Neural progenitor cell (in vitro differentiated cells): Measurements from ENCODE around the gene PPP1R9A. TPM values are rescaled to one million over a fixed set of nuclear protein-coding genes. Genes with fewer than 3 reads are reported as not detected.

Source experiments
- DNase-seq: peaks from one replicate; pipeline ENCODE4 v3.0.0-alpha.2; 2016; ENCODE audit warnings: low spot score
- H2AFZ ChIP-seq: fragments of 200-600 bp; sonication (generic); replicated peaks from 2 replicates; pipeline ENCODE4 v1.6.1; 2016; ENCODE audit warnings: antibody characterized with exemption
- H3F3A ChIP-seq: fragments of 200-600 bp; sonication (generic); 2 replicates; pipeline ENCODE4 v1.6.1; 2016; ENCODE audit warnings: antibody characterized with exemption, low read depth
- H3K27ac ChIP-seq: fragments of 200-600 bp; sonication (generic); 2 replicates; pipeline ENCODE4 v1.5.1; 2016; ENCODE audit warnings: mild to moderate bottlenecking
- H3K27me3 ChIP-seq: fragments of 200-600 bp; sonication (generic); 2 replicates; pipeline ENCODE4 v1.6.1; 2016; ENCODE audit warnings: mild to moderate bottlenecking, moderate library complexity
- H3K36me3 ChIP-seq: fragments of 200-600 bp; sonication (generic); 2 replicates; pipeline ENCODE4 v1.5.1; 2016
- H3K4me1 ChIP-seq: fragments of 200-600 bp; sonication (generic); 2 replicates; pipeline ENCODE4 v1.6.1; 2016; ENCODE audit warnings: mixed run types
- H3K4me2 ChIP-seq: fragments of 200-600 bp; sonication (generic); 2 replicates; pipeline ENCODE4 v1.6.1; 2016
- H3K4me3 ChIP-seq: fragments of 200-600 bp; sonication (generic); 2 replicates; pipeline ENCODE4 v1.5.1; 2016
- H3K79me2 ChIP-seq: fragments of 200-600 bp; sonication (generic); 2 replicates; pipeline ENCODE4 v1.6.1; 2016; ENCODE audit warnings: low read depth
- H3K9ac ChIP-seq: fragments of 200-600 bp; sonication (generic); 2 replicates; pipeline ENCODE4 v1.6.1; 2016
- H3K9me3 ChIP-seq: fragments of 200-600 bp; sonication (generic); 2 replicates; pipeline ENCODE4 v1.5.1; 2016; ENCODE audit warnings: low read depth
- H4K20me1 ChIP-seq: fragments of 200-600 bp; sonication (generic); 2 replicates; pipeline ENCODE4 v1.6.1; 2016; ENCODE audit warnings: low read depth
- H3K27ac Mint-ChIP-seq: 3 replicates; pipeline ENCODE4 v1.8.0; 2021; ENCODE audit warnings: mixed read lengths
- H3K27me3 Mint-ChIP-seq: 2 replicates; pipeline ENCODE4 v1.8.0; 2022; ENCODE audit warnings: low read depth, mild to moderate bottlenecking, inconsistent platforms, moderate library complexity, mixed read lengths; ENCODE audit not compliant: insufficient read depth
- H3K36me3 Mint-ChIP-seq: 3 replicates; pipeline ENCODE4 v1.8.0; 2021; ENCODE audit warnings: mixed read lengths
- H3K4me1 Mint-ChIP-seq: 3 replicates; pipeline ENCODE4 v1.8.0; 2021; ENCODE audit warnings: mixed read lengths
- H3K4me3 Mint-ChIP-seq: 3 replicates; pipeline ENCODE4 v1.8.0; 2021; ENCODE audit warnings: mild to moderate bottlenecking, moderate library complexity, mixed read lengths
- H3K9me3 Mint-ChIP-seq: 3 replicates; pipeline ENCODE4 v1.8.0; 2020; ENCODE audit warnings: mixed read lengths
- CTCF ChIP-seq: fragments of 200-600 bp; sonication (generic); IDR thresholded peaks from 2 replicates; pipeline ENCODE4 v1.5.1; 2017; ENCODE audit warnings: antibody characterized with exemption, mild to moderate bottlenecking
- EZH2 ChIP-seq: fragments of 200-600 bp; sonication (generic); IDR thresholded peaks from 2 replicates; pipeline ENCODE4 v1.6.1; 2017; ENCODE audit warnings: antibody characterized with exemption, mild to moderate bottlenecking, moderate library complexity
- EZH2phosphoT487 ChIP-seq: fragments of 200-600 bp; sonication (generic); IDR thresholded peaks from 2 replicates; pipeline ENCODE4 v1.6.1; 2017; ENCODE audit warnings: antibody characterized with exemption
- total RNA-seq: library from RNA; depleted of rRNA; stranded (reverse); fragments of >200 nt; gene quantifications from 2 replicates; pipeline ENCODE4 v1.2.3, GENCODE V29; 2015; ENCODE audit warnings: low replicate concordance

The PPP1R9A gene
- total RNA-seq, 1 donor from 2014 or later, result 40.7 TPM

GRCh38 chr7:95011146-95011928, 103.9 kb downstream of the PPP1R9A start:
- no peak overlapping the region for H3K4me2 ChIP-seq
- H3F3A ChIP-seq, result no peaks in the 10 kb centered on the region
- no peak overlapping the region for H3K4me3 Mint-ChIP-seq
- H3K4me3 ChIP-seq, result no peak overlapping the region
- no peaks in the 10 kb centered on the region for H3K36me3 Mint-ChIP-seq
- peaks cover 16% of the 10 kb centered on the region for H3K79me2 ChIP-seq
- no peak overlapping the region for H3K9ac ChIP-seq
- H3K27ac ChIP-seq, result no peak overlapping the region
- no peak overlapping the region for H2AFZ ChIP-seq
- H3K4me1 ChIP-seq, result no peaks in the 10 kb centered on the region
- no peaks in the 10 kb centered on the region for H3K27me3 Mint-ChIP-seq
- no peak overlapping the region for H3K27ac Mint-ChIP-seq
- no peak for TF ChIP-seq EZH2
- no peak for TF ChIP-seq CTCF
- TF ChIP-seq EZH2phosphoT487, result no peak
- no peaks in the 10 kb centered on the region for H3K9me3 ChIP-seq
- H3K36me3 ChIP-seq, result no peaks in the 10 kb centered on the region
- H3K4me1 Mint-ChIP-seq, result peaks cover 6% of the 10 kb centered on the region
- DNase-seq, result no peak
- no peaks in the 10 kb centered on the region for H4K20me1 ChIP-seq
- no peaks in the 10 kb centered on the region for H3K27me3 ChIP-seq
- no peaks in the 10 kb centered on the region for H3K9me3 Mint-ChIP-seq

- H3K4me1 Mint-ChIP-seq, result peaks cover 6% of the 10 kb centered on the region
- Histone ChIP-seq H3K79me2 (peaks cover 14% of the 10 kb centered on the region), H3K27ac (peak overlapping the region; percentile 47), H3K9me3 (no peaks in the 10 kb centered on the region), H3K36me3 (no peaks in the 10 kb centered on the region), H2AFZ (no peak overlapping the region), H3K27me3 (no peaks in the 10 kb centered on the region), H3K4me1 (no peaks in the 10 kb centered on the region), H3K4me2 (no peak overlapping the region), H4K20me1 (no peaks in the 10 kb centered on the region), H3K4me3 (no peak overlapping the region), H3K9ac (no peak overlapping the region), H3F3A (no peaks in the 10 kb centered on the region)
- no peak for DNase-seq
- no peak overlapping the region for H3K27ac Mint-ChIP-seq
- H3K4me3 Mint-ChIP-seq, result no peak overlapping the region
- no peaks in the 10 kb centered on the region for H3K9me3 Mint-ChIP-seq
- H3K36me3 Mint-ChIP-seq, result no peaks in the 10 kb centered on the region
- TF ChIP-seq CTCF, result no peak
- TF ChIP-seq EZH2, result no peak
- no peak for TF ChIP-seq EZH2phosphoT487
- H3K27me3 Mint-ChIP-seq, result no peaks in the 10 kb centered on the region
Measured at GRCh38 chr7:95011995-95012394, 104.6 kb downstream of the PPP1R9A start.

GRCh38 chr7:95018021-95018420, 110.6 kb downstream of the PPP1R9A start:
- no peaks in the 10 kb centered on the region for H3K27me3 ChIP-seq
- H2AFZ ChIP-seq, result no peak overlapping the region
- no peak for DNase-seq
- no peaks in the 10 kb centered on the region for H3K9me3 ChIP-seq
- peaks cover 20% of the 10 kb centered on the region for H3K9me3 Mint-ChIP-seq
- H3F3A ChIP-seq, result no peaks in the 10 kb centered on the region
- H3K27me3 Mint-ChIP-seq, result no peaks in the 10 kb centered on the region
- no peak overlapping the region for H3K9ac ChIP-seq
- no peak overlapping the region for H3K4me3 ChIP-seq
- H3K4me3 Mint-ChIP-seq, result no peak overlapping the region
- no peaks in the 10 kb centered on the region for H4K20me1 ChIP-seq
- H3K4me1 Mint-ChIP-seq, result no peaks in the 10 kb centered on the region
- no peaks in the 10 kb centered on the region for H3K36me3 ChIP-seq
- H3K79me2 ChIP-seq, result peaks cover 27% of the 10 kb centered on the region
- no peak for TF ChIP-seq CTCF
- no peak overlapping the region for H3K4me2 ChIP-seq
- H3K27ac Mint-ChIP-seq, result no peak overlapping the region
- H3K36me3 Mint-ChIP-seq, result peaks cover 12% of the 10 kb centered on the region
- H3K4me1 ChIP-seq, result no peaks in the 10 kb centered on the region
- no peak overlapping the region for H3K27ac ChIP-seq
